HepG2 (cell line): Measurements from ENCODE around the gene GPR183.

Experiments
- FOXA1 ChIP-seq, 2 experiments: fragments of 450-650 bp in 1 of 2; sonication (generic) in 1 of 2; formaldehyde crosslinking in 1 of 2; IDR thresholded peaks; 2 replicates each; pipeline versions ENCODE4 v1.4.0 to v1.6.1; 2016 to 2020; ENCODE audit warnings: missing genetic modification reagents in 1 of 2
- JUNB ChIP-seq: sonication (generic); formaldehyde crosslinking; IDR thresholded peaks from 2 replicates; pipeline ENCODE4 v1.8.0; 2022; ENCODE audit warnings: missing genetic modification reagents, mild to moderate bottlenecking, borderline replicate concordance
- SALL2 ChIP-seq: sonication (generic); formaldehyde crosslinking; IDR thresholded peaks from 2 replicates; pipeline ENCODE4 v1.8.1; 2023; ENCODE audit warnings: mild to moderate bottlenecking, missing genetic modification reagents, inconsistent platforms
- TP53 ChIP-seq: sonication (generic); formaldehyde crosslinking; conservative IDR thresholded peaks from 2 replicates; pipeline ENCODE4 v1.4.0; 2020; ENCODE audit warnings: missing genetic modification reagents
- ZNF274 ChIP-seq: sonication (generic); formaldehyde crosslinking; IDR thresholded peaks from 2 replicates; pipeline ENCODE4 v1.5.1; 2020; ENCODE audit warnings: mild to moderate bottlenecking, missing genetic modification reagents
- ZSCAN31 ChIP-seq: sonication (generic); formaldehyde crosslinking; IDR thresholded peaks from 2 replicates; pipeline ENCODE4 v1.5.0; 2020; ENCODE audit warnings: low read depth, mild to moderate bottlenecking, missing genetic modification reagents
- TF ChIP-seq, protein P1 (sequence below): sonication (generic); formaldehyde crosslinking; IDR thresholded peaks from 2 replicates; pipeline ENCODE4 v1.5.0; 2020; ENCODE audit warnings: mild to moderate bottlenecking, missing genetic modification reagents, moderate library complexity
- TF ChIP-seq, protein P2 (sequence below): sonication (generic); formaldehyde crosslinking; IDR thresholded peaks from 2 replicates; pipeline ENCODE4 v1.8.1; 2022; ENCODE audit warnings: mild to moderate bottlenecking, missing genetic modification reagents

DNA sequence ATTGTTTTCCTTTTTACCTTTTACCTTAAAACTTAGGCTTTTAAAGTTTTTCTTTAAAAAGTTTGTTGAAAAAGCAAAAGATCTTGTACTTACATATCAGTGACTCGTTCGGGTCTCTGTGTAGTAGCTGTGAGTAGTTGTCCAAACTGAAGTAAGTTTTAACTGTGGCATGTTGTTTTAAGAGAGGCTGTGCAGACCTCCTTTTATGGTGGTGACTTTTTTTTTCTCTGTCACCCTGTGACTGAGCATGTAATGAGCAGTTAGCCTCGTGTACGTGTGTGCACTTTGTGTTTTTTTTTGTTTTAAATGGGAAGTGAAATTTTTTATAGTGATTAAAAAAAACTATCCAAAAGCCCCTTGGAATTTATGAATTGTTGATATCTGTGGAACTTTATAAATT is at the start of gene GPR183:
- TF ChIP-seq ZNF274 (CRISPR knock-in tag): no peak
- no peak for TF ChIP-seq JUNB
- TF ChIP-seq FOXA1 (IDR thresholded peaks at IDR 0.05): no peak
- TF ChIP-seq FOXA1 (CRISPR knock-in tag; IDR thresholded peaks at IDR 0.05): no peak
- no peak for TF ChIP-seq SALL2 (CRISPR knock-in tag)
- TF ChIP-seq, protein P1, sequence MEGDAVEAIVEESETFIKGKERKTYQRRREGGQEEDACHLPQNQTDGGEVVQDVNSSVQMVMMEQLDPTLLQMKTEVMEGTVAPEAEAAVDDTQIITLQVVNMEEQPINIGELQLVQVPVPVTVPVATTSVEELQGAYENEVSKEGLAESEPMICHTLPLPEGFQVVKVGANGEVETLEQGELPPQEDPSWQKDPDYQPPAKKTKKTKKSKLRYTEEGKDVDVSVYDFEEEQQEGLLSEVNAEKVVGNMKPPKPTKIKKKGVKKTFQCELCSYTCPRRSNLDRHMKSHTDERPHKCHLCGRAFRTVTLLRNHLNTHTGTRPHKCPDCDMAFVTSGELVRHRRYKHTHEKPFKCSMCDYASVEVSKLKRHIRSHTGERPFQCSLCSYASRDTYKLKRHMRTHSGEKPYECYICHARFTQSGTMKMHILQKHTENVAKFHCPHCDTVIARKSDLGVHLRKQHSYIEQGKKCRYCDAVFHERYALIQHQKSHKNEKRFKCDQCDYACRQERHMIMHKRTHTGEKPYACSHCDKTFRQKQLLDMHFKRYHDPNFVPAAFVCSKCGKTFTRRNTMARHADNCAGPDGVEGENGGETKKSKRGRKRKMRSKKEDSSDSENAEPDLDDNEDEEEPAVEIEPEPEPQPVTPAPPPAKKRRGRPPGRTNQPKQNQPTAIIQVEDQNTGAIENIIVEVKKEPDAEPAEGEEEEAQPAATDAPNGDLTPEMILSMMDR: no peak
- TF ChIP-seq TP53 (CRISPR knock-in tag): no peak
- TF ChIP-seq, protein P2, sequence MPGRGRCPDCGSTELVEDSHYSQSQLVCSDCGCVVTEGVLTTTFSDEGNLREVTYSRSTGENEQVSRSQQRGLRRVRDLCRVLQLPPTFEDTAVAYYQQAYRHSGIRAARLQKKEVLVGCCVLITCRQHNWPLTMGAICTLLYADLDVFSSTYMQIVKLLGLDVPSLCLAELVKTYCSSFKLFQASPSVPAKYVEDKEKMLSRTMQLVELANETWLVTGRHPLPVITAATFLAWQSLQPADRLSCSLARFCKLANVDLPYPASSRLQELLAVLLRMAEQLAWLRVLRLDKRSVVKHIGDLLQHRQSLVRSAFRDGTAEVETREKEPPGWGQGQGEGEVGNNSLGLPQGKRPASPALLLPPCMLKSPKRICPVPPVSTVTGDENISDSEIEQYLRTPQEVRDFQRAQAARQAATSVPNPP: no peak
- TF ChIP-seq ZSCAN31: no peak
